Loucy (cell line): ENCODE measurements around the gene COG8.

ENCODE experiments used
- CTCF ChIP-seq: fragments of 200-600 bp; sonication (generic); conservative IDR thresholded peaks from 2 replicates; pipeline ENCODE4 v1.5.1; 2014; ENCODE audit warnings: mild to moderate bottlenecking, antibody characterized with exemption, low read length
- EZH2phosphoT487 ChIP-seq: fragments of 200-600 bp; IDR thresholded peaks from 2 replicates; pipeline ENCODE4 v1.6.1; 2018; ENCODE audit warnings: antibody characterized with exemption, mild to moderate bottlenecking, moderate library complexity, borderline replicate concordance

- TF ChIP-seq CTCF (no peak), EZH2phosphoT487 (no peak)
Measured at GRCh38 chr16:69371564-69371963, 32.2 kb upstream of the COG8 start.
